T-helper 17 cell (primary cell): ENCODE results near the gene DMXL1. TPM values are rescaled to one million over a fixed set of nuclear protein-coding genes. Genes with fewer than 3 reads are reported as not detected.

ENCODE experiments used
- ATAC-seq: fragments of 150-1000 bp; cut with Tn5 transposase; 2 replicates; pipeline ENCODE4 v1.10.0; 2021; ENCODE audit warnings: mild to moderate bottlenecking, moderate library complexity
- DNase-seq, 3 donors: peaks; one replicate each; pipeline versions ENCODE4 v3.0.0 to v3.0.0-alpha.2; 2020 to 2021
- H3K9me3 ChIP-seq: one replicate; pipeline ENCODE4 v1.7.0; 2013; ENCODE audit warnings: low read length, mild to moderate bottlenecking; ENCODE audit not compliant: control insufficient read depth, poor library complexity, severe bottlenecking
- H3K27ac Mint-ChIP-seq: one replicate; pipeline ENCODE4 v1.8.0; 2022; ENCODE audit warnings: mild to moderate bottlenecking, moderate library complexity, mixed read lengths
- H3K27me3 Mint-ChIP-seq: one replicate; pipeline ENCODE4 v1.8.0; 2022; ENCODE audit warnings: mixed read lengths
- H3K36me3 Mint-ChIP-seq: one replicate; pipeline ENCODE4 v1.8.0; 2022; ENCODE audit warnings: low read depth, mixed read lengths
- H3K4me1 Mint-ChIP-seq: one replicate; pipeline ENCODE4 v1.8.0; 2022; ENCODE audit warnings: mild to moderate bottlenecking, mixed read lengths
- H3K4me3 Mint-ChIP-seq: one replicate; pipeline ENCODE4 v1.8.0; 2022; ENCODE audit warnings: mild to moderate bottlenecking, moderate library complexity, mixed read lengths
- total RNA-seq, 4 donors: library from RNA in 2 of 4; stranded (reverse) in 2 of 4; gene quantifications; one replicate each; pipeline ENCODE4 v1.2.3 and lab custom pipeline; 2022 to 2026

DMXL1 gene
- total RNA-seq, 2 donors from 2014 or later: 28.9 to 38.3 TPM

DNA sequence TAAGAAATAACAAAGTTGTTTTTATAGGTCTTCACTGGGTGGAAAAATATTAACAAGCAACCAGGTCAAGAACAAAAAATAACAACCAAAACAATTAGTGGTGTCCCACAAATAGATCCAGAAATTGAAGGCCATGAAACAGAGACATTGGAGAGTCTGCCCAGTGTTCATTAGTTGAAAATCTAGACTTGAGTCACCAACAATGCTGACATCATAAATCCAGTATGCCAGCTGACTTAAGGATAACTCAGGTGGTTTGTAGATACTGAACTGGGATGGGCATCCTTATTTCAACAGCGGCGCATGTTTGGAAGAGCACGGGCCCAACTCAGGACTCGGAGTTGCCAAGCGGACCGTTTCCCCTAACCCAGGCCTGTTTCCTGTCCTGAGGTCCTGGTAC, 204.3 kb downstream of the DMXL1 start:
- H3K27ac Mint-ChIP-seq: peak overlapping the region; percentile 91
- DNase-seq: no peak
- H3K4me1 Mint-ChIP-seq: peaks cover 71% of the 10 kb centered on the region
- no peaks in the 10 kb centered on the region for H3K9me3 ChIP-seq
- ATAC-seq: no peak
- peak overlapping the region; percentile 99 for H3K4me3 Mint-ChIP-seq
- peaks cover 2% of the 10 kb centered on the region for H3K36me3 Mint-ChIP-seq
- H3K27me3 Mint-ChIP-seq: no peaks in the 10 kb centered on the region

DNA sequence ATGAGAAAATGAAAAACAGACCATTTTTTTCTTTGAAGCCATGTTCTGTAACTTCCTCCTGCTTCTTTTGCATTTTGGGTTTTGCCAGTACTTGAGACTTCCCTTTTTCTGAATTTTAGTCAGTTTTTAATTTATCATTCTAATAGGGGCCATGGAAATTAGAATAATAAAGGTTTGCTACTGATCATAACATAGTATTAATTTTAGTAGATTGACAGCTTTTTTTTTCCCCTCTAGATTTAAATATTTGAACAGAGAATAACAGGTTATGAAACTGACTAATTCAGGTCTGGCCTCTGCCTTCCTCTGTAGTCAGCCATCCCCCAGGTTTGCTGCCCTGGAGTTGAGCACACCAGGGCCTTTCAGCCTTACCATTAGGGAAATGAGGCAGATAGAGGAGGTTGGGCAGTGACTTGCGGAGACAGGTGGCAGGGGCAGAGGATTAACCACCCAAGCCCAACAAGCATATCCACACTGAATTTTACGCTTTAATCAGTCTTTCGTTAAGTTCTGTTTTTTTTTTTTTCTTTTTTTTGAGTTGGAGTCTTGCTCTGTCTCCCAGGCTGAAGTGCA, 204.8 kb downstream of the DMXL1 start:
- peak overlapping the region; percentile 99 for H3K4me3 Mint-ChIP-seq
- H3K9me3 ChIP-seq: no peaks in the 10 kb centered on the region
- no peaks in the 10 kb centered on the region for H3K27me3 Mint-ChIP-seq
- DNase-seq (no peak), ATAC-seq (peak; percentile 31)
- peaks cover 73% of the 10 kb centered on the region for H3K4me1 Mint-ChIP-seq
- peaks cover 2% of the 10 kb centered on the region for H3K36me3 Mint-ChIP-seq
- H3K27ac Mint-ChIP-seq: peak overlapping the region; percentile 91

DNA sequence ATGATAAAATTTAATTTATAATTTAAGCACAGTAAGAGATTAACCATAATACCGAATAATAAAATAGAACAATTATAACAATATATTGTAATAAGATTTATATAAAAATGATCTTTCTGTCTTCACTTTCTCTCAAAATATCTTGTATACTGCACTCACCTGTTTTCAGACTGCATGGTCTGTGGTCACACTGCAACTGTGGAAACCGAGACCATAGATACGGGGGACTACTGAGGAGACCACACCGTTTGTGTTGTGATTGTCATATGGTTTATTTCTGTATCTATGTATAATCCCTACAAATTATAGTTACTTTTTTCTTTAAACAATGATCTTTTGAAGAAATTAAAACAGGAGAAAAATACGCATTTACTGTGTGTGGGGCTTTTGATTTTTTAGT, 206.1 kb downstream of the DMXL1 start:
- ATAC-seq (no peak), DNase-seq (no peak)
- H3K4me3 Mint-ChIP-seq: no peak overlapping the region
- H3K27me3 Mint-ChIP-seq: no peaks in the 10 kb centered on the region
- peaks cover 3% of the 10 kb centered on the region for H3K36me3 Mint-ChIP-seq
- H3K4me1 Mint-ChIP-seq: peaks cover 72% of the 10 kb centered on the region
- no peaks in the 10 kb centered on the region for H3K9me3 ChIP-seq
- peak overlapping the region; percentile 91 for H3K27ac Mint-ChIP-seq

DNA sequence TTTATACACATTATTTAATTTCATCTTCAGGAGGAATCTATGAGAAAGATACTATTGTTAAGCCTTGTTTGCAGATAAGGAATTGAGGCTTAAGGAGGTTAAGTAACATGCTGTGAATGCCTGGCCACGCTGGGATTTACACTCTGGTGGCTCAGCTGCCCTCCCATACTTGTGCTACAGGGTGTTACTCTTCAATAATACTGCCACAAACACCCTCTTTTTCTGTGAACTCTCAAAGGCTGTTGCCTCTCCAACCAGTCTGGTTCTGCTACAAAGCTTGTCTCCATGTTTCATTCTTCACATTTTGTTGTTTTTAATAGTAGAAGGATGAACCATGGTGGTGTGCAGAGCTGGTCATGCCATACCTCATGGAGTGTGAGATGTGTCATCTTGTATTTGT, 208.2 kb downstream of the DMXL1 start:
- no peaks in the 10 kb centered on the region for H3K9me3 ChIP-seq
- no peaks in the 10 kb centered on the region for H3K27me3 Mint-ChIP-seq
- peaks cover 12% of the 10 kb centered on the region for H3K36me3 Mint-ChIP-seq
- peak overlapping the region; percentile 91 for H3K27ac Mint-ChIP-seq
- no peak for ATAC-seq
- H3K4me3 Mint-ChIP-seq: peak overlapping the region; percentile 79
- no peak for DNase-seq
- H3K4me1 Mint-ChIP-seq: peaks cover 73% of the 10 kb centered on the region

DNA sequence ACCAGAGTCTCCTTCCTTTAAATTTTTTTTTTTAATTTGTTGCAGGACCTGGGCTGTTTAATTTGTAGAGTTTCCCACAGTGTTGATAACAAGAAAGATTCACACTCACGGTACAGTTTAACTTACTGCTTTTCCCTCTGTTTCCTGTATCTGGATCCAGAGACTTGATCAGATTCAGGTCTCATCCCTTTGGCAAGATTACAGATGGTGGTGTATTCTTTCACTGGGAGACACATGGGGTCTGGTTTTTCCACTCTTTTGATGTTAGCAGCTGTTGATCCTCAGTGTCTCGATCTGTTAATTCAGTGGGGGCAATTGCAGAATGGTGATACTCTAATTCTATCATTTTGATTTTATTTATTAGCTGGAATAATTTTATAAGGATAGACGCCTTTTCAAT, 209.5 kb downstream of the DMXL1 start:
- H3K9me3 ChIP-seq: no peaks in the 10 kb centered on the region
- no peak for DNase-seq
- no peak overlapping the region for H3K4me3 Mint-ChIP-seq
- ATAC-seq: no peak
- no peaks in the 10 kb centered on the region for H3K27me3 Mint-ChIP-seq
- peak overlapping the region; percentile 91 for H3K27ac Mint-ChIP-seq
- H3K4me1 Mint-ChIP-seq: peaks cover 69% of the 10 kb centered on the region
- H3K36me3 Mint-ChIP-seq: peaks cover 12% of the 10 kb centered on the region

DNA sequence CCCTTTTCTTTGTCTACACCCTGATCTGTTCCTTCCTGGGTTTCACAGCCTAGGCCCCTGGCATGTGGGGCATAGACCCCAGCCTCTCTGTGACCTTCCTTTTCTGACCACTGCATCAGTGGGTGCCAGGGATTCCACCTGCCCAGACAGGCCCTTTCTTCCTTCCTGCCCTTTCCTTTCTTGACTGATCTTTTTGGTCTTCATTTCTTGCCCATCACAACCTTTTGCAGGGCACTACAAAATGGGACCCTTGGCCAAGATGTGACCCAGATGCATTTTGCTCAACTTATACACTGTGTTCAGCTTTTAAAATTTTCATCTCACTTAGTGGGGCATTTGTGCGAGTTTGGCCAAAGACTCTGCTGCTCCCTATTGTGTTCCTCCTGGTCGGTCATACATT, 211.7 kb downstream of the DMXL1 start:
- H3K4me3 Mint-ChIP-seq: peak overlapping the region; percentile 64
- peaks cover 73% of the 10 kb centered on the region for H3K4me1 Mint-ChIP-seq
- H3K9me3 ChIP-seq: no peaks in the 10 kb centered on the region
- H3K27me3 Mint-ChIP-seq: no peaks in the 10 kb centered on the region
- H3K27ac Mint-ChIP-seq: peak overlapping the region; percentile 91
- ATAC-seq: no peak
- H3K36me3 Mint-ChIP-seq: peaks cover 12% of the 10 kb centered on the region
- no peak for DNase-seq

DNA sequence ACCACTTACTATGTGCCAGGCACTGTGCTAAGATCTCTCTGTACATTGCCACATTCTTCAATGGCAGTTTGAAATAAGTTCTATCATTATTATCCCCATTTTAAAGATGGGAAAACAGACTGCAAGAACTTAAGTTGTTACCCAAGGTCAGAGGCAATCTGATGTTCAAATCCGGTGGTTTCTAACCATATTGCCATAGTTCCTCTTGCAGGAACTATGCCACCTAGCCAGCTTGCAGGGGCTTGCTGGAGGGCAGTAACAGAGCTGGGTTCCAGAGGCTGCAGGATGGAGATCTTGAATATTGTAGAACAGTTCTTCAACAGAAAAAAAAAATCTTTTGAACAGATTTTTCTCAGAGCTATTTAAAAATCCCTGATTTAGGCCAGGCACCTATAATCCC, 213.1 kb downstream of the DMXL1 start:
- no peaks in the 10 kb centered on the region for H3K9me3 ChIP-seq
- Mint-ChIP-seq H3K27ac (peak overlapping the region; percentile 91), H3K27me3 (no peaks in the 10 kb centered on the region), H3K4me1 (peaks cover 75% of the 10 kb centered on the region), H3K36me3 (peaks cover 12% of the 10 kb centered on the region), H3K4me3 (peak overlapping the region; percentile 69)
- DNase-seq: no peak
- ATAC-seq: no peak

DNA sequence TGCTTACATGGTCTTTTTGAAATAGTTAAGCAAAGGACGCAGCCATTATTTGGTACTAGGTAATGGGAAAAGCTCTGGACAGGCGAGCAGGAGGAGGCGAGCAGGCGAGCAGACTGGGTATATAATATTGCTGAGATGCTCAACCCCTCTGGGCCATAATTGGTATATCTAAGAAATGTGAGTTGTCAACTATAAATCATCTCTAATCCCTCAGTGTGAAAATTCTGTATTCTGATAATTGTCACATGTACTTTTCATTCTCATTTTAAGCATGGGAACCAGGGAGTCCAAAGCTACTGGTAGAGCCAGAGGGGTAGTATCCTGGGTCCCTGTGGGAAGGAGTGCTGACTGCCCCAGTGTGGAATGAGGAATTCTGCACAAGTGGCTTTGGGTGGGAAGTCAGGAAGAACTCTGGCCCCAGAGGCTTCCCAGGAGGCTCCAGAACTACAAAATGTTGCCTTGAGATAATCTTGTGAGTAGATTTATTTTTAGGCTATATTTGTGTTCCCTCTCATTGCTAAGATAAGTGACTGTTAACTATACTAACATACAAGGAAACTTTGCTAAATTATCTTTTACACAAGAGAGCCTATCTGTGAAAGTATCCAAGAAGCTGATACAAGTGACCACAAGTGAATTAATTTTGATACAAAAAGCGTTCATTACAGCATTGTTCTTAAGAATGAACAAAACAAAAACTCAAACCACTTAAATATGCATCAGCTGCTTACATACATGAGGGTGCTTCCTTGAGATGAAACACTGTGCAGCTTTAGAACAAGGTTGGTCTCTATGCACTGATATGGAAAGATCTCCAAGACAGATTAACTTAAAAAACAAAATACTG, 214.4 kb downstream of the DMXL1 start:
- ATAC-seq (peak; percentile 33), DNase-seq (no peak)
- Mint-ChIP-seq H3K27me3 (no peaks in the 10 kb centered on the region), H3K4me3 (peak overlapping the region; percentile 69), H3K27ac (peak overlapping the region; percentile 91), H3K36me3 (peaks cover 12% of the 10 kb centered on the region), H3K4me1 (peaks cover 82% of the 10 kb centered on the region)
- H3K9me3 ChIP-seq: no peaks in the 10 kb centered on the region

DNA sequence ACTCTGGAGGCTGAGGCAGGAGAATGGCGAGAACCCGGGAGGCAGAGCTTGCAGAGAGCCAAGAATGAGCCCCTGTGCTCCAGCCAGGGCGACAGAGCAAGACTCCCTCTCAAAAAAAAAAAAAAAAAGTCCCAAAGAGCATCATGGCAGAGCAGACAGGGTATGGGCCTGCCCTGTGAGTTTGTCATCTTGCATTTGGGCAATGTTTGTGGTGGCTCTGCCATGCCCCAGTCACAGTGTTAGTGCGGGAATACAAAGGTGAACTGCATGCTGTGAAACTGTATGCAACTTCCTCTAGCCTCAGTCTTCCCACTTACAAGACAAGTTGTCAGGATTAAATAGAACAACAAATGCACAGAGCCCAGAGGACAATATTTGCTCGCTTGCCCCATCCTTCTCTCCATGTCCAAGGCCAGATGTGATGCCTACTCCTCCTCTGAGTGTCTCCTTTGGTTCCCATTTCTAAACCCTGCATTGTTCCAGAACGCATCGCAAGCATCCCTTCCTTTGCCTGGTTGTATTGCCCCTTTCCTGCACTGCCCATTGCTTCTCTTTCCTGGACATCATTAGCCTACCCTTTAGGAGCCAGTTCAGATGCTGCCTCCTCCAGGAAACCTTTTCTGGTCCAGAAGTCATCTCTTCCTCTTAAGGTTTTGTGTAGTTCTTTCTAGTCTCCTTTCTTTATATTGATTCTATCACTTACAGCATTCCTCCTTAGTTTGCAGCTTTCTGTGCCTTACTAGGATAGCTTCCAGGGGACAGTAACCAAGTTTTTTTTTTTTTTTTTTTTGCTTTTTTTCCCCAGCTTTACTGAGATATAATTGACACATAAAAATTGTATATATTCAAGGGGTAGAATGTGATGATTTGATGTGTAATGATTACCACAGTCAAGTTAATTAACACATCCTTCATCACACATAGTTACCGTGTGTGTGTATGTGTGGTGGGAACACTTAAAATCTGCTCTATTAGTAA, 215.9 kb downstream of the DMXL1 start:
- DNase-seq: no peak
- peak; percentile 41 for ATAC-seq
- peaks cover 9% of the 10 kb centered on the region for H3K36me3 Mint-ChIP-seq
- no peaks in the 10 kb centered on the region for H3K9me3 ChIP-seq
- H3K4me1 Mint-ChIP-seq: peaks cover 81% of the 10 kb centered on the region
- no peaks in the 10 kb centered on the region for H3K27me3 Mint-ChIP-seq
- peak overlapping the region; percentile 91 for H3K27ac Mint-ChIP-seq
- H3K4me3 Mint-ChIP-seq: peak overlapping the region; percentile 88

DNA sequence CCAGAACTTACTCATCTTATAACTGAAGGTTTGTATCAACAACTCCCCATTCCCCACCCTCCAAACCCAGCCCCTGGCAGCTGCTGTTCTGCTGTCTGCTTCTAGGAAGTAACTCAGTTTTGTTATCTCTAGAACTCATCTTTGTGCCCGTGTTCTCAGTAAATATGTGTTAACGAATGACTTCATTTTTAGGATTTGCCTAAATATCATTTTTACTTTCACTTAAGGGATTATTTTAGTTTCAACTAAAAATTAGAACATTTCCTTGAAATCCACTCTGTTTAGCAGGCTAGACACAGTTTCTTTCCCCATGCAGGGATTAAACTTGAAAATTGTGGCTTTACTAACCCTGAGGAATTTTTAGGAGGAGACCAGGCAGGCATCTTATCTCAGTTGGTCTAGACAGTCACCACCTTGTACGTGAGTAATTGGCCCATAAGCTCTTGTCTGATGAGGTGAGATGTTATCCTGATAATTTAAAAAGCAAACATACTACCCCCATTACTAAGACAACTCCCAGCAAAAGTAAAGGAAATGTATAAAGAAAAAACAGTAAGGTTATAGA, 216.7 kb downstream of the DMXL1 start:
- Mint-ChIP-seq H3K4me1 (peaks cover 79% of the 10 kb centered on the region), H3K27me3 (no peaks in the 10 kb centered on the region), H3K27ac (peak overlapping the region; percentile 91), H3K36me3 (peaks cover 11% of the 10 kb centered on the region), H3K4me3 (peak overlapping the region; percentile 88)
- no peaks in the 10 kb centered on the region for H3K9me3 ChIP-seq
- ATAC-seq (peak; percentile 75), DNase-seq (peak in 2 of 3 donors; percentile 27 to 55)

DNA sequence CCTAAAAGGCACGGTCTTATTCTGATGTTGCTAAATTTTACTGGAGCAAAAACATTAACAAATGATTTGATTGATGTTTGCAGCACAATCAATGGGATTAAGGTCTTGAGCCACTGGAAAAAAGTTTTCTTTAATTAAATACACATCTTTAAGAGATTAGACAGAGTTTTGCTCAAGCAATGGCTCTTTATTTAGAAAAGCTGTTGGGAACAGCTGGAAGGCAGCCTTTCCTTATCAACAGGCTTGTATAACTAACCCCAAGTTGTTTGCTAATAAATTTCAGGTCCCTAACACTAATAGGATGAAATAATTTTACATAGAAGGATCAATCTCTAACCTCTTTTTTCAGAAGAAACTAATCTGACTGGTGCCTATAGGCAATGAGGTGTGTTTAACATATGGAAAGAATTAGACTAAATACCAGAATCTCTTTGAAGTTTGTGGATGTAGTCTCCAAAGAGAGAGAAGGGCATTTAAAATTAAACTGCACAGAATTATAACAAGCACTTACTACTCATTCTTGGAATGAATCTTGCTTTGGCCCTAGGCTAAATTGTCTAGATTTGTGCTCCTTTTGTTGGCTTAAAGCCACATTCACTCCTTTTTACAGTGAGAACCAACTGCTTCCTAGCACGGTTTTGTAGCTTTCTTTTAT, 217.6 kb downstream of the DMXL1 start:
- H3K36me3 Mint-ChIP-seq: peaks cover 7% of the 10 kb centered on the region
- peak overlapping the region; percentile 91 for H3K27ac Mint-ChIP-seq
- H3K9me3 ChIP-seq: no peaks in the 10 kb centered on the region
- ATAC-seq (no peak), DNase-seq (no peak)
- no peaks in the 10 kb centered on the region for H3K27me3 Mint-ChIP-seq
- H3K4me1 Mint-ChIP-seq: peaks cover 74% of the 10 kb centered on the region
- H3K4me3 Mint-ChIP-seq: peak overlapping the region; percentile 88

DNA sequence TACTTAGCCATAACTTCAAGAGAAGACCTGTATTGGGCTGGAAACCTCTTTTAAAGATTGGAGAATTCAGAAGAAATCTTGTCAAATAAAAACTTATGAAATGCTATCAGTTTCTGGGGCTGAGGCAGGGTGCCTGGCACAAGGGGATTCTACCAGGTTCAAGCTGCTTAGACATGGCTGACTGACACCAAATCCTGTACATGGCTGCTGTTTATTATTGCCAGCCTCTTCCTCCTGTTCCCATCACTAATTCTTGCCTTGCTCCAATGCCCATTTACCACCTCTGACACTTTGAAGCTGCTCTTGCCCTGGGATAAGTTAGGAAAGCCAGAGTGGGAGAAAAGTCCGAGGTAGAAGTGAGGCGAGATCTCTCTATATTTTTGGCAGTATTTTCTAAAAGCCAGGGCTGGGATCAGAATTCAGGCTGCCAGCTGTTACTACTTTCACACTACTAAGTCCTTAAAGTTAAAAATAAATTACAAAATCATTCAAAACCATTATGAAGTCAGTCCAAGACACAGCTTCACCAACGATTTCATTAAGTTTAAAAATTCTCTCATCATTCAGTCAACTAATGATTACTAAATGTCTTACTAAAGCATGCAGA, 218.7 kb downstream of the DMXL1 start:
- Mint-ChIP-seq H3K4me3 (peak overlapping the region; percentile 16), H3K36me3 (peaks cover 6% of the 10 kb centered on the region), H3K4me1 (peaks cover 67% of the 10 kb centered on the region), H3K27me3 (no peaks in the 10 kb centered on the region), H3K27ac (peak overlapping the region; percentile 91)
- DNase-seq (no peak), ATAC-seq (no peak)
- H3K9me3 ChIP-seq: no peaks in the 10 kb centered on the region
